ENCODE results near the gene TEX54. TPM values are rescaled to one million over a fixed set of nuclear protein-coding genes. Genes with fewer than 3 reads are reported as not detected.

The TEX54 gene
- total RNA-seq, 4 donors from 2014 or later, result not detected

GRCh38 chr11:62806611-62807121 lies 26.0 kb downstream of the TEX54 start:
- 76% methylated on average over 3 of the region's 5 CpGs; no CpG with 5 or more reads in 1 of the 2 donors for WGBS, 2 donors
- Histone ChIP-seq H3K27ac (peak overlapping the region; percentile 89 to 96 (median 96)), H3K36me3 (peaks cover 9 to 31% (median 15%) of the 10 kb centered on the region in 3 donors), H3K4me3 (peak overlapping the region in 1 of 4 donors; percentile 89), H3K4me1 (peaks cover 12 to 38% (median 26%) of the 10 kb centered on the region in 3 donors), H3K27me3 (no peaks in the 10 kb centered on the region), H3K9me3 (no peaks in the 10 kb centered on the region)
- intact Hi-C loops (cut with DNase I), result no loop called here
- TF ChIP-seq CTCF (IDR thresholded peaks at IDR 0.05) (no peak), POLR2A (IDR thresholded peaks at IDR 0.05) (peak in 1 of 4 donors; percentile 23)
- DNase-seq, result no peak

- no peaks in the 10 kb centered on the region for H3K27me3 ChIP-seq
- no peak for DNase-seq
- H3K9me3 ChIP-seq, result no peaks in the 10 kb centered on the region
- peak overlapping the region; percentile 78 to 100 (median 90) for H3K4me3 ChIP-seq
- H3K4me1 ChIP-seq, result peaks cover 12 to 38% (median 26%) of the 10 kb centered on the region in 3 donors
- TF ChIP-seq CTCF (IDR thresholded peaks at IDR 0.05), result no peak
- 11 to 28% methylated on average over 5 to 9 of the region's 12 CpGs for WGBS, 2 donors
- peaks cover 15 to 37% (median 21%) of the 10 kb centered on the region in 3 donors for H3K36me3 ChIP-seq
- peak overlapping the region; percentile 89 to 96 (median 96) for H3K27ac ChIP-seq
- intact Hi-C loops (cut with DNase I), result no loop called here
Measured at GRCh38 chr11:62805961-62806441, 26.6 kb downstream of the TEX54 start.

GRCh38 chr11:62805076-62805892 lies 27.4 kb downstream of the TEX54 start, which contains the start of gene NXF1:
Gene NXF1, minus strand, starts transcription at chr11:62805440. Its CDS starts 84 bp downstream, at chr11:62805356.
- peaks cover 21 to 45% (median 27%) of the 10 kb centered on the region in 3 donors for H3K36me3 ChIP-seq
- 0% methylated on average over 8 to 9 of the region's 77 CpGs for WGBS, 2 donors
- H3K27me3 ChIP-seq, result no peaks in the 10 kb centered on the region
- no peaks in the 10 kb centered on the region for H3K9me3 ChIP-seq
- peak within 1 kb of the TSS; percentile 89 to 96 (median 96) for H3K27ac ChIP-seq
- DNase-seq, result peak; percentile 60
- H3K4me3 ChIP-seq, result peak within 1 kb of the TSS; percentile 78 to 100 (median 90)
- TF ChIP-seq CTCF (IDR thresholded peaks at IDR 0.05) (peak in 3 of 6 experiments; percentile 35), POLR2A (IDR thresholded peaks at IDR 0.05) (peak; percentile 68 to 100 (median 98))
- peaks cover 12 to 38% (median 26%) of the 10 kb centered on the region in 3 donors for H3K4me1 ChIP-seq
- intact Hi-C loops (cut with DNase I), result no loop called here

GRCh38 chr11:62804310-62805075 lies 28.1 kb downstream of the TEX54 start:
- 0 to 5% methylated on average over 13 to 14 of the region's 14 CpGs for WGBS, 2 donors

More at GRCh38 chr11:62804310-62805075, 28.1 kb downstream of the TEX54 start:
- DNase-seq, result no peak
- Histone ChIP-seq H3K4me1 (peaks cover 12 to 38% (median 26%) of the 10 kb centered on the region in 3 donors), H3K36me3 (peaks cover 28 to 53% (median 35%) of the 10 kb centered on the region in 3 donors), H3K4me3 (peak overlapping the region; percentile 78 to 100 (median 90)), H3K27ac (peak overlapping the region; percentile 89 to 96 (median 96)), H3K9me3 (no peaks in the 10 kb centered on the region), H3K27me3 (no peaks in the 10 kb centered on the region)
- intact Hi-C loops (cut with DNase I), result no loop called here
- TF ChIP-seq CTCF (IDR thresholded peaks at IDR 0.05) (no peak), POLR2A (IDR thresholded peaks at IDR 0.05) (no peak)

Measured in esophagus squamous epithelium (tissue), 5 donors.